Subcutaneous adipose tissue (tissue), 4 donors: ENCODE results near the gene LRRC72. TPM values are rescaled to one million over a fixed set of nuclear protein-coding genes. Genes with fewer than 3 reads are reported as not detected.

Experiments
- total RNA-seq, 4 donors: library from RNA; depleted of rRNA; stranded (reverse); fragments of >200 nt; gene quantifications; one replicate each; pipeline ENCODE4 v1.1.0, GENCODE V29; 2016
- TF ChIP-seq, protein P1 (sequence below): fragments of 450-650 bp; IDR thresholded peaks from one replicate; pipeline ENCODE4 v1.5.1; 2016; ENCODE audit warnings: low read depth, mild to moderate bottlenecking, control low read depth, antibody characterized with exemption, moderate library complexity

LRRC72 gene
- not detected for total RNA-seq

- TF ChIP-seq, protein P1, sequence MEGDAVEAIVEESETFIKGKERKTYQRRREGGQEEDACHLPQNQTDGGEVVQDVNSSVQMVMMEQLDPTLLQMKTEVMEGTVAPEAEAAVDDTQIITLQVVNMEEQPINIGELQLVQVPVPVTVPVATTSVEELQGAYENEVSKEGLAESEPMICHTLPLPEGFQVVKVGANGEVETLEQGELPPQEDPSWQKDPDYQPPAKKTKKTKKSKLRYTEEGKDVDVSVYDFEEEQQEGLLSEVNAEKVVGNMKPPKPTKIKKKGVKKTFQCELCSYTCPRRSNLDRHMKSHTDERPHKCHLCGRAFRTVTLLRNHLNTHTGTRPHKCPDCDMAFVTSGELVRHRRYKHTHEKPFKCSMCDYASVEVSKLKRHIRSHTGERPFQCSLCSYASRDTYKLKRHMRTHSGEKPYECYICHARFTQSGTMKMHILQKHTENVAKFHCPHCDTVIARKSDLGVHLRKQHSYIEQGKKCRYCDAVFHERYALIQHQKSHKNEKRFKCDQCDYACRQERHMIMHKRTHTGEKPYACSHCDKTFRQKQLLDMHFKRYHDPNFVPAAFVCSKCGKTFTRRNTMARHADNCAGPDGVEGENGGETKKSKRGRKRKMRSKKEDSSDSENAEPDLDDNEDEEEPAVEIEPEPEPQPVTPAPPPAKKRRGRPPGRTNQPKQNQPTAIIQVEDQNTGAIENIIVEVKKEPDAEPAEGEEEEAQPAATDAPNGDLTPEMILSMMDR: no peak
These were observed at the start of gene LRRC72 for GRCh38 chr7:16526742-16527540. TSS of gene LRRC72 (plus strand) at chr7:16526825. CDS start at chr7:16526953, 128 bp downstream.

- TF ChIP-seq, protein P1: no peak
These were observed 47.5 kb upstream of the LRRC72 start for GRCh38 chr7:16479161-16479560.

DNA sequence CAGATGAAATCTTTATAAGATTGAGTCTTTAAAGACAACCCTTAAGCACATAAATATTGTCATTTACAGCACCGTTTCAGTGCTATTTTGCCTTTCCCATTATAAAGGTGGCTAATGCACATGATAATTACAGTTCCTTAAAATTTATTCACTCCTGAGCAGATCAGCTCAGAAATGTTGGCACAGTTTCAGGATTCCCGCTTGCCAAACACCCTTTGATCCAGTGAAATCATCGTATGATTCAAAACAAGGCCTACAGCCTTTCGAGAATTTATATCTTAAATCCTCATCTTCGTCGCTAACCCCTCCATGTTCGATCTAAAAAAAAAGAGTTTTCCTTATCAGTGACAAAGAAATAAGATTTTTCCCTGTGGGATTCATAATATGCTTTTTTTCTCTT lies 47.0 kb upstream of the LRRC72 start:
- TF ChIP-seq, protein P1: no peak

DNA sequence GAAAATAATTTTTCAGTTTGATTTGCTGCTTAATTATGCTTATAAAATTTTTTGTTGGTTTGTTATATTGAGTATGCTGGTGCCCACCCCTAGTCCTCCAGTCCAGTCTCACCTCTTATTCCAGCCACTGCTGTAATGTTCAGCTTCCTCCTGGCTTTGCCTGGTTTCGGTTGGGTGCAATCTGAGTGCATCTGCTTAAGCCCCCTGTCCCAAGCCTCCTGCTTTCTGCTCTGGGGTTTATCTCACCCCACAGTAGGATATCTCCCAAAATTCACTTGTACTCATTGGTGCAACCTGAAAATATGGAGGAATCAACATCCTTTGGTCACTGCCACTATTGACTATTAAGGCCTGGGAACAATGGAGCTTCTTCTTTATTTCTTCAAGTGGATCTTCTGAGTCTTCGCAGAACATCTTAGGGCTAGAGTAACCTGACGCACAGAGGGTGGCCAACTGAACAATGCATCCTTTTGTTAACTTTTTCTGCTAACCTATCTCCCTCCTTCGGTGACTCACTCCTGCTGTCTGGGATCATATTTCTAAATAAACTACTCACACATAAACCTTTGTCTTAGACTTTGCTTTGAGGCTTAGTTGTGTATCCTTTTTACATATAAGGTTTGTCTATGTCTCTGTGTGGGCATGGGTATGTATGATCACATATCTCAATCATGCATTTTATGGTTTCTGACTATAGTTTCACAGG lies 42.0 kb upstream of the LRRC72 start:
- TF ChIP-seq, protein P1: no peak

GRCh38 chr7:16491148-16491547 lies 35.5 kb upstream of the LRRC72 start:
- TF ChIP-seq, protein P1: no peak

DNA sequence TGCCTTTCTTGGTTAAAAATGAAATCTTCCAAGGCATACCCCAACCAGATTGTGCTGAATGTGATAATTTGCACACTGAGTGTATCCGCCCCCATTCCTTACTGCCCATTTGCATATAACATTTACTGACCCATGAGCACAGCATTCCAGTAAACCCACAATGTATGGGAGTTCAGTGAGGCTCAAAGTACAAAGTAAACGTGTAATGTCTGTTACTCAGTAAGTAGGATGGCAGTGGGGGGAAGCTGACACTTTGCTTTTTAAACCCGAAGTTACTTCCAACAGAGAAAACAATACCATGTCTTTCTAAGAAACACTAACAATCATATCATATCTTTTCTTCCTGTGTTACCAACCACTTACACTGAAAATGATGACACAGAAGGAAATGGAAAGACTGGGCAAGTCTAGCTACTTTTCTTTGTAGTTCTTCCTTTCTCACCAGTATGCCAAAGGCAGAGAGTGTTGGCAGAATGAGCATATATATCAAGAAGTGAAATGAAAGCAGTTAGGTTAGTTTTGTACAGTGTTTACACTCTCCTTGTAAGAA lies 34.0 kb upstream of the LRRC72 start:
- TF ChIP-seq, protein P1: no peak

GRCh38 chr7:16493266-16493665 lies 33.4 kb upstream of the LRRC72 start:
- TF ChIP-seq, protein P1: no peak
